ENCODE data around the gene STOML1. TPM values are rescaled to one million over a fixed set of nuclear protein-coding genes. Genes with fewer than 3 reads are reported as not detected.
A peak's percentile ranks its signal among the peaks of the same experiment; 100 is the strongest.

STOML1 gene
- total and polyA plus RNA-seq, 4 donors = 10.5 to 19.2 (median 14.7) TPM

GRCh38 chr15:73930790-73931281 lies 61.3 kb downstream of the STOML1 start:
- 9 to 11% methylated on average over 7 of the region's 7 CpGs for WGBS, 2 donors
- no peak overlapping the region for H3K4me3 ChIP-seq (ENCODE audit: low read length in 2 of 2)
- ATAC-seq (ENCODE audit: low FRiP score) = peak; percentile 61
- DNase-seq = peak; percentile 91 to 96
- no peaks in the 10 kb centered on the region for H3K27me3 ChIP-seq (ENCODE audit: control insufficient read depth in 1 of 2, insufficient read depth in 2 of 2, low read length in 1 of 2)
- H3K9me3 ChIP-seq (ENCODE audit: control insufficient read depth, low read length) = no peaks in the 10 kb centered on the region
- intact Hi-C loops (cut with DNase I) = no loop called here
- H3K36me3 ChIP-seq (ENCODE audit: control insufficient read depth in 1 of 2, insufficient read depth in 2 of 2, low read length in 1 of 2) = no peaks in the 10 kb centered on the region
- no peaks in the 10 kb centered on the region for H3K4me1 ChIP-seq (ENCODE audit: control insufficient read depth in 1 of 2, insufficient read depth in 2 of 2, low read length in 2 of 2)
- H3K27ac ChIP-seq (ENCODE audit: low read depth in 1 of 2, low read length in 2 of 2) = peak overlapping the region in 1 of 2 donors; percentile 93

- H3K4me3 ChIP-seq (ENCODE audit: low read length in 2 of 2) = no peak overlapping the region
- H3K27me3 ChIP-seq (ENCODE audit: control insufficient read depth in 1 of 2, insufficient read depth in 2 of 2, low read length in 1 of 2) = no peaks in the 10 kb centered on the region
- 4 to 5% methylated on average over 8 of the region's 8 CpGs for WGBS, 2 donors
- intact Hi-C loops (cut with DNase I) = no loop called here
- peak overlapping the region in 1 of 2 donors; percentile 93 for H3K27ac ChIP-seq (ENCODE audit: low read depth in 1 of 2, low read length in 2 of 2)
- ATAC-seq (ENCODE audit: low FRiP score) (peak; percentile 42), DNase-seq (peak; percentile 91 to 94)
- no peaks in the 10 kb centered on the region for H3K4me1 ChIP-seq (ENCODE audit: control insufficient read depth in 1 of 2, insufficient read depth in 2 of 2, low read length in 2 of 2)
- no peaks in the 10 kb centered on the region for H3K36me3 ChIP-seq (ENCODE audit: control insufficient read depth in 1 of 2, insufficient read depth in 2 of 2, low read length in 1 of 2)
- no peaks in the 10 kb centered on the region for H3K9me3 ChIP-seq (ENCODE audit: control insufficient read depth, low read length)
These were observed 61.7 kb downstream of the STOML1 start for GRCh38 chr15:73930371-73930770.

- peak overlapping the region in 1 of 2 donors; percentile 93 for H3K27ac ChIP-seq (ENCODE audit: low read depth in 1 of 2, low read length in 2 of 2)
- no peaks in the 10 kb centered on the region for H3K27me3 ChIP-seq (ENCODE audit: control insufficient read depth in 1 of 2, insufficient read depth in 2 of 2, low read length in 1 of 2)
- ATAC-seq (ENCODE audit: low FRiP score) = no peak
- H3K4me1 ChIP-seq (ENCODE audit: control insufficient read depth in 1 of 2, insufficient read depth in 2 of 2, low read length in 2 of 2) = no peaks in the 10 kb centered on the region
- H3K9me3 ChIP-seq (ENCODE audit: control insufficient read depth, low read length) = no peaks in the 10 kb centered on the region
- no peak overlapping the region for H3K4me3 ChIP-seq (ENCODE audit: low read length in 2 of 2)
- 22 to 29% methylated on average over 5 of the region's 5 CpGs for WGBS, 2 donors
- H3K36me3 ChIP-seq (ENCODE audit: control insufficient read depth in 1 of 2, insufficient read depth in 2 of 2, low read length in 1 of 2) = no peaks in the 10 kb centered on the region
- intact Hi-C loops (cut with DNase I) = loop anchor here in 1 of 2 donors (5.0 kb wide), 1 partner anchor 63 kb away; the partner anchor contains the start of genes PML and STOML1
- DNase-seq = peak; percentile 50 to 73
These were observed 63.0 kb downstream of the STOML1 start for GRCh38 chr15:73928971-73929627.

Other genes starting within 250 kb of the STOML1 start
- gene INSYN1, start 238.9 kb downstream of the STOML1 start, total RNA-seq = 10 to 100 TPM in 1 of 2 donors, 1 to 10 TPM in 1; 4.8 to 12.7 TPM
- 1 to 10 TPM; 3.4 to 5.6 TPM for gene INSYN1, start 238.9 kb downstream of the STOML1 start, polyA plus RNA-seq
- gene TBC1D21, start 118.7 kb downstream of the STOML1 start, total RNA-seq = not detected
- gene TBC1D21, start 118.7 kb downstream of the STOML1 start, polyA plus RNA-seq = not detected
- gene LOXL1, start 65.8 kb downstream of the STOML1 start, total RNA-seq = 100 to 1,000 TPM; 108 to 115 TPM
- gene LOXL1, start 65.8 kb downstream of the STOML1 start, polyA plus RNA-seq = 100 to 1,000 TPM in 1 of 2 donors, 10 to 100 TPM in 1; 49.0 to 138 TPM
- gene PML, start 2.4 kb upstream of the STOML1 start, total RNA-seq = 10 to 100 TPM; 72.6 to 91.9 TPM
- 10 to 100 TPM in 1 of 2 donors, 1 to 10 TPM in 1; 8.6 to 45.5 TPM for gene PML, start 2.4 kb upstream of the STOML1 start, polyA plus RNA-seq
- not detected for gene GOLGA6A, start 90.3 kb upstream of the STOML1 start, total RNA-seq
- gene GOLGA6A, start 90.3 kb upstream of the STOML1 start, polyA plus RNA-seq = not detected
- gene ISLR2, start 138.3 kb upstream of the STOML1 start, total RNA-seq = 1 to 10 TPM in 1 of 2 donors, under 1 TPM in 1; 0.81 to 1.2 TPM
- gene ISLR2, start 138.3 kb upstream of the STOML1 start, polyA plus RNA-seq = 1 to 10 TPM in 1 of 2 donors, under 1 TPM in 1; 0.13 to 1.5 TPM
- gene ISLR, start 181.4 kb upstream of the STOML1 start, total RNA-seq = 100 to 1,000 TPM in 1 of 2 donors, 10 to 100 TPM in 1; 62.2 to 102 TPM
- gene ISLR, start 181.4 kb upstream of the STOML1 start, polyA plus RNA-seq = 100 to 1,000 TPM in 1 of 2 donors, 10 to 100 TPM in 1; 24.8 to 111 TPM
- gene STRA6, start 210.5 kb upstream of the STOML1 start, total RNA-seq = under 1 TPM; 0.16 to 0.51 TPM
- gene STRA6, start 210.5 kb upstream of the STOML1 start, polyA plus RNA-seq = under 1 TPM in 1 of 2 donors, not detected in 1; 0.49 TPM
- gene CCDC33, start 244.0 kb upstream of the STOML1 start, total RNA-seq = not detected
- not detected for gene CCDC33, start 244.0 kb upstream of the STOML1 start, polyA plus RNA-seq

Data from aorta (tissue), 5 donors.